ENCODE results near the gene PRPS2.

The PRPS2 gene

GRCh38 chrX:12844319-12844718, 53.1 kb downstream of the PRPS2 start:
- H3K27me3 Mint-ChIP-seq: no peaks in the 10 kb centered on the region
- peak overlapping the region; percentile 69 for H3K4me3 Mint-ChIP-seq
- H3K27ac Mint-ChIP-seq: no peak overlapping the region
- no peaks in the 10 kb centered on the region for H3K9me3 Mint-ChIP-seq
- H3K36me3 Mint-ChIP-seq (ENCODE audit: low read depth): no peaks in the 10 kb centered on the region
- H3K4me1 Mint-ChIP-seq (ENCODE audit: low read depth): peaks cover 17% of the 10 kb centered on the region

- H3K27ac Mint-ChIP-seq: no peak overlapping the region
- H3K27me3 Mint-ChIP-seq: peaks cover 3% of the 10 kb centered on the region
- H3K4me3 Mint-ChIP-seq: no peak overlapping the region
- H3K9me3 Mint-ChIP-seq: no peaks in the 10 kb centered on the region
- peaks cover 9% of the 10 kb centered on the region for H3K4me1 Mint-ChIP-seq (ENCODE audit: low read depth)
- peaks cover 4% of the 10 kb centered on the region for H3K36me3 Mint-ChIP-seq (ENCODE audit: low read depth)
Measured at GRCh38 chrX:12865359-12865758, 74.1 kb downstream of the PRPS2 start.

GRCh38 chrX:12866451-12867377, 75.5 kb downstream of the PRPS2 start, which contains the start of gene TLR7:
Gene TLR7 (plus strand): TSS chrX:12867072. CDS start chrX:12867579, 507 bp downstream.
- Mint-ChIP-seq H3K4me3 (peak within 1 kb of the TSS; percentile 63), H3K36me3 (ENCODE audit: low read depth) (peaks cover 4% of the 10 kb centered on the region), H3K27ac (peak within 1 kb of the TSS; percentile 80), H3K9me3 (no peaks in the 10 kb centered on the region), H3K27me3 (peaks cover 3% of the 10 kb centered on the region), H3K4me1 (ENCODE audit: low read depth) (peaks cover 9% of the 10 kb centered on the region)

- no peaks in the 10 kb centered on the region for H3K9me3 Mint-ChIP-seq
- peak overlapping the region; percentile 80 for H3K27ac Mint-ChIP-seq
- peaks cover 9% of the 10 kb centered on the region for H3K4me1 Mint-ChIP-seq (ENCODE audit: low read depth)
- peak overlapping the region; percentile 63 for H3K4me3 Mint-ChIP-seq
- H3K36me3 Mint-ChIP-seq (ENCODE audit: low read depth): peaks cover 4% of the 10 kb centered on the region
- peaks cover 3% of the 10 kb centered on the region for H3K27me3 Mint-ChIP-seq
Measured at GRCh38 chrX:12867685-12868084, 76.5 kb downstream of the PRPS2 start.

- Mint-ChIP-seq H3K9me3 (no peaks in the 10 kb centered on the region), H3K27ac (peak overlapping the region; percentile 58), H3K36me3 (ENCODE audit: low read depth) (no peaks in the 10 kb centered on the region), H3K4me3 (peak overlapping the region; percentile 37), H3K4me1 (ENCODE audit: low read depth) (peaks cover 9% of the 10 kb centered on the region), H3K27me3 (peaks cover 3% of the 10 kb centered on the region)
Measured at GRCh38 chrX:12868747-12869146, 77.5 kb downstream of the PRPS2 start.

GRCh38 chrX:12871257-12871656, 80.0 kb downstream of the PRPS2 start:
- Mint-ChIP-seq H3K4me1 (ENCODE audit: low read depth) (peaks cover 17% of the 10 kb centered on the region), H3K9me3 (no peaks in the 10 kb centered on the region), H3K36me3 (ENCODE audit: low read depth) (no peaks in the 10 kb centered on the region), H3K4me3 (no peak overlapping the region), H3K27me3 (no peaks in the 10 kb centered on the region), H3K27ac (no peak overlapping the region)

GRCh38 chrX:12872741-12873140, 81.5 kb downstream of the PRPS2 start:
- Mint-ChIP-seq H3K27me3 (no peaks in the 10 kb centered on the region), H3K4me3 (no peak overlapping the region), H3K9me3 (no peaks in the 10 kb centered on the region), H3K27ac (no peak overlapping the region), H3K36me3 (ENCODE audit: low read depth) (no peaks in the 10 kb centered on the region), H3K4me1 (ENCODE audit: low read depth) (peaks cover 11% of the 10 kb centered on the region)

All from stimulated activated naive CD8-positive, alpha-beta T cell treated with anti-CD3 and anti-CD28 coated beads, Interleukin-15, Interleukin-2, amounts not matched to agents 100 ng/mL and 50 ng/mL, for 24 hours (primary cell).